GM12878 (cell line): ENCODE results near the gene COX6A1. TPM values are rescaled to one million over a fixed set of nuclear protein-coding genes. Genes with fewer than 3 reads are reported as not detected.

Experiments used
- ATAC-seq: fragments of 200-7000 bp; cut with Tn5 transposase; 3 replicates; pipeline ENCODE4 v1.9.1; 2020; ENCODE audit warnings: mild to moderate bottlenecking, moderate library complexity
- BruUV-seq: library from RNA; stranded (reverse); fragments of 400-500 nt; replicated peaks from 2 replicates; lab custom pipeline; 2021; lab: Mats Ljungman, UMichigan
- CTCF ChIA-PET: fragments of 300-600 bp; sonication (Branson Sonifier 250); formaldehyde crosslinking; extraction: SDS; loops from one replicate; lab custom pipeline; 2021; ENCODE audit warnings: inconsistent platforms; lab: Yijun Ruan, JAX
- POLR2A ChIA-PET: fragments of 350-600 bp; formaldehyde crosslinking; extraction: SDS; loops from one replicate; lab custom pipeline; 2021; ENCODE audit warnings: inconsistent platforms; lab: Charles Lee
- RAD21 ChIA-PET: fragments of 300-600 bp; sonication (Branson Sonifier 250); formaldehyde crosslinking; loops from one replicate; lab custom pipeline; 2023; ENCODE audit warnings: antibody characterized with exemption; ENCODE audit not compliant: unreplicated experiment; lab: Charles Lee
- SMC1A ChIA-PET: fragments of 300-600 bp; sonication (Branson Sonifier 250); formaldehyde crosslinking; loops from one replicate; lab custom pipeline; 2023; ENCODE audit not compliant: unreplicated experiment, uncharacterized antibody; lab: Charles Lee
- DNase-seq: peaks from one replicate; pipeline ENCODE4 v3.0.0-alpha.2; 2011; ENCODE audit warnings: low read depth, low spot score
- FAIRE-seq: peaks from 3 replicates; lab custom pipeline; 2011; peaks lifted over from hg19 to GRCh38; lab: Jason Lieb, UNC
- H2AFZ ChIP-seq: 2 replicates; pipeline ENCODE4 v1.6.0; 2011; ENCODE audit warnings: low read depth, low read length, control low read depth; ENCODE audit not compliant: control insufficient read depth
- H3K27ac ChIP-seq: 2 replicates; pipeline ENCODE4 v1.5.1; 2011; ENCODE audit warnings: control low read depth; ENCODE audit not compliant: control insufficient read depth, insufficient read depth
- H3K27me3 ChIP-seq, 2 experiments: replicated peaks in 1 of 2; 2 replicates each; pipeline versions ENCODE4 v1.6.0 to v1.6.1; 2011; ENCODE audit warnings: low read length in 1 of 2; ENCODE audit not compliant: control insufficient read depth in 2 of 2, insufficient read depth in 2 of 2
- H3K36me3 ChIP-seq, 2 experiments: 2 replicates each; pipeline ENCODE4 v1.5.1; 2011; ENCODE audit warnings: low read length in 1 of 2; ENCODE audit not compliant: control insufficient read depth in 2 of 2, insufficient read depth in 2 of 2
- H3K4me1 ChIP-seq: 2 replicates; pipeline ENCODE4 v1.6.1; 2011; ENCODE audit warnings: mild to moderate bottlenecking, low read length, moderate library complexity, mixed read lengths; ENCODE audit not compliant: control insufficient read depth, insufficient read depth
- H3K4me2 ChIP-seq: 2 replicates; pipeline ENCODE4 v1.6.0; 2011; ENCODE audit warnings: control low read depth; ENCODE audit not compliant: control insufficient read depth, insufficient read depth
- H3K4me3 ChIP-seq: fragments of 200-600 bp; sonication (generic); 2 replicates; pipeline ENCODE4 v1.5.1; 2016
- H3K79me2 ChIP-seq: 2 replicates; pipeline ENCODE4 v1.6.0; 2011; ENCODE audit warnings: low read length; ENCODE audit not compliant: control insufficient read depth, insufficient read depth
- H3K9ac ChIP-seq: 2 replicates; pipeline ENCODE4 v1.8.0; 2011; ENCODE audit warnings: low read length, control low read depth, mixed read lengths; ENCODE audit not compliant: control insufficient read depth, insufficient read depth
- H3K9me3 ChIP-seq: replicated peaks from 3 replicates; pipeline ENCODE4 v1.5.1; 2011; ENCODE audit warnings: mild to moderate bottlenecking, low read length; ENCODE audit not compliant: control insufficient read depth, insufficient read depth
- H4K20me1 ChIP-seq: 2 replicates; pipeline ENCODE4 v1.6.0; 2011; ENCODE audit not compliant: control insufficient read depth, insufficient read depth
- IKZF2 ChIP-seq, 2 experiments: fragments of 450-650 bp; IDR thresholded peaks; 2 replicates each; pipeline ENCODE4 v1.6.1; 2017; ENCODE audit warnings: mild to moderate bottlenecking in 2 of 2, moderate library complexity in 2 of 2
- POU2F2 ChIP-seq: IDR thresholded peaks from 3 replicates; pipeline ENCODE4 v1.6.1; 2011; ENCODE audit warnings: low read depth, mild to moderate bottlenecking, low read length, borderline replicate concordance
- RELA ChIP-seq: fragments of 450-650 bp; IDR thresholded peaks from 2 replicates; pipeline ENCODE4 v1.8.0; 2014; ENCODE audit warnings: borderline replicate concordance; ENCODE audit not compliant: partially characterized antibody
- SIX5 ChIP-seq: IDR thresholded peaks from 2 replicates; pipeline ENCODE4 v1.6.1; 2011; ENCODE audit warnings: mild to moderate bottlenecking, low read depth, low read length, moderate library complexity; ENCODE audit not compliant: severe bottlenecking
- STAT1 ChIP-seq: fragments of 450-650 bp; conservative IDR thresholded peaks from 2 replicates; pipeline ENCODE4 v1.6.1; 2014; ENCODE audit warnings: antibody characterized with exemption, mild to moderate bottlenecking
- SUPT20H ChIP-seq: IDR thresholded peaks from 2 replicates; pipeline ENCODE4 v1.6.1; 2011; ENCODE audit warnings: low read depth, mild to moderate bottlenecking, low read length, moderate library complexity, borderline replicate concordance; ENCODE audit not compliant: control insufficient read depth
- WGBS: methylation state at CpG from one replicate; pipeline ENCODE4 v1.1.6; 2016; ENCODE audit warnings: low lambda C conversion rate; ENCODE audit not compliant: insufficient replicate concordance, insufficient coverage; ENCODE audit errors: missing lambda C conversion rate; 5-methylcytosine and 5-hydroxymethylcytosine counted together
- in situ Hi-C: fragments of 300-500 bp; cut with MboI; formaldehyde crosslinking; loops from 9 replicates; pipeline ENCODE4 v1.14.3; 2018; ENCODE audit warnings: mixed read lengths
- intact Hi-C: fragments of 100-400 bp; cut with micrococcal nuclease; formaldehyde crosslinking; loops from one replicate; pipeline ENCODE4 v1.14.2; 2022; ENCODE audit not compliant: unreplicated experiment
- polyA plus RNA-seq, 11 experiments: library from polyadenylated mRNA; depleted of rRNA in 4 of 11; unstranded in 6 of 11; stranded (reverse) in 5 of 11; fragments of >200 nt; fragmentation: Nextera tagmentation in 4 of 11; fragmentation: Illumina TruSeq in 1 of 11; extraction: Ambion mirVana in 4 of 11; extraction: Trizol in 1 of 11; gene quantifications; 1 replicate in 1 of 11; 2 replicates in 10 of 11; pipeline versions ENCODE4 v1.2.1 to v1.2.3, GENCODE V29; 2011 to 2016; ENCODE audit warnings: inconsistent platforms in 2 of 11, missing spikeins in 2 of 11, low read depth in 1 of 11
- total RNA-seq, 4 experiments: library from RNA; depleted of rRNA in 3 of 4; stranded (reverse); fragments of >200 nt in 3 of 4; fragmentation: Illumina TruSeq in 1 of 4; extraction: Trizol in 1 of 4; gene quantifications; 2 replicates each; pipeline versions ENCODE4 v1.2.1 to v1.2.3, GENCODE V29; 2013 to 2021

Gene COX6A1
- total and polyA plus RNA-seq, 10 of the 15 experiments (the other 5 are each of a cell fraction or from before 2014, with no cell fraction given) = 408 to 2,723 (median 1,019) TPM

DNA sequence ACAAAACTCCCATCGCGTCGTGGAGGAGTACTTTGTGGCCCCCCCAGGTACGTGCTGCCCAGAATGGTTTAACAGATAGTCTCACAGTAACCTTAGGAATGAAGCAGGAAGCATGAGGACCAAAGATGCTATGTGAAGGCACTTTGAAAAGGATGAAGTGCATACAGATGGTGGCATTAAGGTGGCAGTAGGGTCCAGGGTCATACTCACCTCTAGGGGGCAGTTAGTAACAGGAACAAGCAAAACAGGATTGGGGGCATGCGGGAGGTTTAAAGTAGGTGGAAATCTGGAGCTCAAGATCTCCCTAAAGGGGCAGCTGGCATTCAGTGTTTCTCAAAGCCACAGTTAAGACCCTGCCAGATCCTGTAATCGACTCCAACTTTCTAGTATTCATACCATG lies 19.2 kb downstream of the COX6A1 start (continued):
- no peak for TF ChIP-seq SUPT20H
- no peak for TF ChIP-seq SIX5

DNA sequence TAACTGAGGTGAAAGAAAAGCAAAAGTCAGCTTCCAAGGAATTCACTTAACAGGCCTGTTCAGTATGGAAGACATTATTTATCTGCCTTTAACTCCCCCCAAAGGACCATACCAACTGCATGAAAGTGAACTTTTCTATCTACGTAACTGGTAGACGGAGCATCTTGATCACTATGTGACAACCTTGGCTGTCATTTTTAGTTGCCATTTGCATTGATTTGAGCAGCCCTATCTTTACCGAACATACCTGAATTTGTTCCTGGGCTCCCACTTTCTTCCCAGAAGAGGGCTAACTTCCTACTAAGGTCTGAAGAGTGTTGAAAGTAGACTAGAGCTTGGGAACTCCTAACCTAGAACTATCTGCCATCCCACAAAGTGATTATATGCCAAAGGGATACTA lies 22.2 kb downstream of the COX6A1 start:
- intact Hi-C loops (no loop called here), in situ Hi-C loops (no loop called here)
- Histone ChIP-seq H3K9ac (no peak overlapping the region), H3K4me2 (no peak overlapping the region), H3K79me2 (no peaks in the 10 kb centered on the region; the same call in 1 of the 2 replicates), H3K36me3 (peaks cover 36 to 59% of the 10 kb centered on the region in 2 experiments), H3K4me3 (no peak overlapping the region), H4K20me1 (no peaks in the 10 kb centered on the region), H3K27ac (no peak overlapping the region), H2AFZ (no peak overlapping the region), H3K4me1 (no peaks in the 10 kb centered on the region), H3K9me3 (no peaks in the 10 kb centered on the region), H3K27me3 (no peaks in the 10 kb centered on the region)
- ATAC-seq (no peak), FAIRE-seq (no peak), DNase-seq (no peak)
- 100% methylated on average over 3 of the region's 3 CpGs for WGBS
- ChIA-PET RAD21 (no interaction called here), SMC1A (no interaction called here), CTCF (interaction anchor here (1.2 to 1.8 kb wide), 2 partner anchors 10 to 14 kb away, joined by 3 to 5 read pairs; partner anchors contain the start of genes GATC and TRIAP1), POLR2A (no interaction called here)
- BruUV-seq = no TSS peak
- TF ChIP-seq POU2F2 = no peak
- TF ChIP-seq RELA = no peak
- TF ChIP-seq IKZF2 (IDR thresholded peaks at IDR 0.05) = no peak
- TF ChIP-seq STAT1 = no peak
